Pancreas (tissue), 10 donors: ENCODE data around the gene KRT38. TPM values are rescaled to one million over a fixed set of nuclear protein-coding genes. Genes with fewer than 3 reads are reported as not detected.
A peak's percentile ranks its signal among the peaks of the same experiment; 100 is the strongest.

ENCODE experiments used
- ATAC-seq, 4 donors: fragments of 200-7000 bp; cut with Tn5 transposase; one replicate each; pipeline versions ENCODE4 v1.8.0 to v1.9.1; 2020; ENCODE audit warnings: mild to moderate bottlenecking in 4 of 4, moderate library complexity in 4 of 4
- DNase-seq, 6 donors: peaks; one replicate each; pipeline ENCODE4 v3.0.0-alpha.2; 2020
- FAIRE-seq: peaks from 2 replicates; lab custom pipeline; 2012; peaks lifted over from hg19 to GRCh38; lab: Jason Lieb, UNC
- H3K27ac ChIP-seq, 4 donors: fragments of 200-600 bp; sonication (generic); 1 replicate in 3 of 4; 2 replicates in 1 of 4; pipeline versions ENCODE4 v1.5.0 to v1.8.0; 2020
- H3K27me3 ChIP-seq, 4 donors: fragments of 200-600 bp; one replicate each; pipeline ENCODE4 v1.8.0; 2021
- H3K36me3 ChIP-seq, 3 donors: fragments of 200-600 bp; sonication (generic) in 1 of 3; one replicate each; pipeline versions ENCODE4 v1.5.0 to v1.8.0; 2020 to 2021
- H3K4me1 ChIP-seq, 3 donors: fragments of 200-600 bp; one replicate each; pipeline ENCODE4 v1.8.0; 2021
- H3K4me3 ChIP-seq, 4 donors: fragments of 200-600 bp; sonication (generic) in 2 of 4; one replicate each; pipeline versions ENCODE4 v1.5.0 to v1.8.0; 2020 to 2021
- H3K9me3 ChIP-seq, 4 donors: fragments of 200-600 bp; one replicate each; pipeline ENCODE4 v1.8.0; 2021
- CTCF ChIP-seq, 4 donors: fragments of 200-600 bp; sonication (generic) in 3 of 4; IDR thresholded peaks; one replicate each; pipeline versions ENCODE4 v1.5.0 to v1.8.0; 2021; ENCODE audit warnings: antibody characterized with exemption in 4 of 4
- WGBS, 2 donors: extraction: QIAGEN DNeasy Blood & Tissue Kit; methylation state at CpG; one replicate each; pipeline ENCODE4 v1.1.7; 2013; 5-methylcytosine and 5-hydroxymethylcytosine counted together
- intact Hi-C, 3 donors: fragments of 100-400 bp; cut with DNase I; formaldehyde crosslinking; loops; one replicate each; pipeline versions ENCODE4 v1.11.1 to v1.14.2; 2022
- polyA plus RNA-seq, 2 donors: library from polyadenylated mRNA; stranded (reverse); fragments of 200-250 nt; gene quantifications; one replicate each; pipeline ENCODE4 v1.2.3, GENCODE V29; 2013
- total RNA-seq, 6 donors: library from RNA; stranded (reverse); fragmentation: NEBNext Ultra II Directional in 4 of 6; extraction: Animal tissue kit (Norgen Biotek cat#: 25700) in 4 of 6; gene quantifications; one replicate each; pipeline versions ENCODE4 v1.2.1 to v1.2.4, GENCODE V29; 2021 to 2023
- donor health status: healthy with polysubstance abuse.
- donor health status: DM: no; HTN: no; CAD: no; lungs with moderate emphysema.
- donor health status: DM: no; HTN: no; CAD: no.
- donor health status: control.
- donor health status: control.
- donor health status: Bipolar disorder and iron deficiency.
- donor health status: DM: yes; HTN: yes; CAD: no.
- donor health status: DM: no; HTN: no; CAD: no.
- donor health status: DM: no; HTN: no; CAD: no.
- donor health status: DM: yes; HTN: yes; CAD: no.

Gene KRT38
- total and polyA plus RNA-seq, 8 donors, result not detected

GRCh38 chr17:41484920-41485904 is 44.4 kb upstream of the KRT38 start:
- H3K36me3 ChIP-seq, result no peaks in the 10 kb centered on the region
- no peak for TF ChIP-seq CTCF (IDR thresholded peaks at IDR 0.05)
- FAIRE-seq, result no peak
- H3K4me1 ChIP-seq, result no peaks in the 10 kb centered on the region
- no peaks in the 10 kb centered on the region for H3K27me3 ChIP-seq
- no peak overlapping the region for H3K4me3 ChIP-seq
- no peak overlapping the region for H3K27ac ChIP-seq
- intact Hi-C loops, result no loop called here
- H3K9me3 ChIP-seq, result no peaks in the 10 kb centered on the region
- 64 to 71% methylated on average over 8 of the region's 8 CpGs for WGBS, 2 donors
- no peak for ATAC-seq
- DNase-seq, result peak in 1 of 6 donors; percentile 26

- intact Hi-C loops, result no loop called here
- no peaks in the 10 kb centered on the region for H3K4me1 ChIP-seq
- TF ChIP-seq CTCF (IDR thresholded peaks at IDR 0.05), result no peak
- 66 to 68% methylated on average over 7 of the region's 7 CpGs for WGBS, 2 donors
- no peak overlapping the region for H3K4me3 ChIP-seq
- no peak for DNase-seq
- ATAC-seq, result peak in 2 of 4 donors; percentile 18 to 25
- H3K36me3 ChIP-seq, result no peaks in the 10 kb centered on the region
- no peak overlapping the region for H3K27ac ChIP-seq
- no peaks in the 10 kb centered on the region for H3K27me3 ChIP-seq
- FAIRE-seq, result no peak
- no peaks in the 10 kb centered on the region for H3K9me3 ChIP-seq
Observed at GRCh38 chr17:41483991-41484826, 43.4 kb upstream of the KRT38 start.

- H3K4me3 ChIP-seq, result no peak overlapping the region
- no peaks in the 10 kb centered on the region for H3K27me3 ChIP-seq
- no peaks in the 10 kb centered on the region for H3K9me3 ChIP-seq
- intact Hi-C loops, result no loop called here
- TF ChIP-seq CTCF (IDR thresholded peaks at IDR 0.05), result no peak
- no peaks in the 10 kb centered on the region for H3K36me3 ChIP-seq
- no peak for ATAC-seq
- no peak for DNase-seq
- no peak for FAIRE-seq
- H3K27ac ChIP-seq, result no peak overlapping the region
- H3K4me1 ChIP-seq, result no peaks in the 10 kb centered on the region
- WGBS, 2 donors, result 51 to 53% methylated on average over 9 of the region's 9 CpGs
Observed at GRCh38 chr17:41483531-41483930, 42.7 kb upstream of the KRT38 start.

- ATAC-seq (no peak), FAIRE-seq (no peak), DNase-seq (no peak)
- Histone ChIP-seq H3K4me3 (no peak within 1 kb of the TSS), H3K27me3 (no peaks in the 10 kb centered on the region), H3K27ac (no peak within 1 kb of the TSS), H3K36me3 (no peaks in the 10 kb centered on the region), H3K9me3 (no peaks in the 10 kb centered on the region), H3K4me1 (no peaks in the 10 kb centered on the region)
- 89 to 90% methylated on average over 2 of the region's 2 CpGs for WGBS, 2 donors
- TF ChIP-seq CTCF (IDR thresholded peaks at IDR 0.05), result no peak
- intact Hi-C loops, result no loop called here
Observed at GRCh38 chr17:41481036-41481435, 40.3 kb upstream of the KRT38 start, which contains the start of gene KRT35. Gene KRT35, minus strand, starts transcription at chr17:41481151. Its CDS starts 54 bp downstream, at chr17:41481097.
